Pancreas (tissue), 10 donors: ENCODE measurements around the gene NOL4L. TPM values are rescaled to one million over a fixed set of nuclear protein-coding genes. Genes with fewer than 3 reads are reported as not detected.

Experiments
- ATAC-seq, 4 donors: fragments of 200-7000 bp; cut with Tn5 transposase; one replicate each; pipeline versions ENCODE4 v1.8.0 to v1.9.1; 2020; ENCODE audit warnings: mild to moderate bottlenecking in 4 of 4, moderate library complexity in 4 of 4
- DNase-seq, 6 donors: peaks; one replicate each; pipeline ENCODE4 v3.0.0-alpha.2; 2020
- FAIRE-seq: peaks from 2 replicates; lab custom pipeline; 2012; peaks lifted over from hg19 to GRCh38; lab: Jason Lieb, UNC
- H3K27ac ChIP-seq, 4 donors: fragments of 200-600 bp; sonication (generic); 1 replicate in 3 of 4; 2 replicates in 1 of 4; pipeline versions ENCODE4 v1.5.0 to v1.8.0; 2020
- H3K27me3 ChIP-seq, 4 donors: fragments of 200-600 bp; one replicate each; pipeline ENCODE4 v1.8.0; 2021
- H3K36me3 ChIP-seq, 3 donors: fragments of 200-600 bp; sonication (generic) in 1 of 3; one replicate each; pipeline versions ENCODE4 v1.5.0 to v1.8.0; 2020 to 2021
- H3K4me1 ChIP-seq, 3 donors: fragments of 200-600 bp; one replicate each; pipeline ENCODE4 v1.8.0; 2021
- H3K4me3 ChIP-seq, 4 donors: fragments of 200-600 bp; sonication (generic) in 2 of 4; one replicate each; pipeline versions ENCODE4 v1.5.0 to v1.8.0; 2020 to 2021
- H3K9me3 ChIP-seq, 4 donors: fragments of 200-600 bp; one replicate each; pipeline ENCODE4 v1.8.0; 2021
- WGBS, 2 donors: extraction: QIAGEN DNeasy Blood & Tissue Kit; methylation state at CpG; one replicate each; pipeline ENCODE4 v1.1.7; 2013; 5-methylcytosine and 5-hydroxymethylcytosine counted together
- intact Hi-C, 3 donors: fragments of 100-400 bp; cut with DNase I; formaldehyde crosslinking; loops; one replicate each; pipeline versions ENCODE4 v1.11.1 to v1.14.2; 2022
- polyA plus RNA-seq, 2 donors: library from polyadenylated mRNA; stranded (reverse); fragments of 200-250 nt; gene quantifications; one replicate each; pipeline ENCODE4 v1.2.3, GENCODE V29; 2013
- total RNA-seq, 6 donors: library from RNA; stranded (reverse); fragmentation: NEBNext Ultra II Directional in 4 of 6; extraction: Animal tissue kit (Norgen Biotek cat#: 25700) in 4 of 6; gene quantifications; one replicate each; pipeline versions ENCODE4 v1.2.1 to v1.2.4, GENCODE V29; 2021 to 2023
- TF ChIP-seq, protein P1 (sequence below), 4 donors: fragments of 200-600 bp; sonication (generic) in 3 of 4; IDR thresholded peaks; one replicate each; pipeline versions ENCODE4 v1.5.0 to v1.8.0; 2021; ENCODE audit warnings: antibody characterized with exemption in 4 of 4
- donor health status: healthy with polysubstance abuse.
- donor health status: DM: no; HTN: no; CAD: no; lungs with moderate emphysema.
- donor health status: DM: no; HTN: no; CAD: no.
- donor health status: control.
- donor health status: control.
- donor health status: Bipolar disorder and iron deficiency.
- donor health status: DM: yes; HTN: yes; CAD: no.
- donor health status: DM: no; HTN: no; CAD: no.
- donor health status: DM: no; HTN: no; CAD: no.
- donor health status: DM: yes; HTN: yes; CAD: no.

NOL4L gene
- total and polyA plus RNA-seq, 8 donors, result 8.7 to 14.5 (median 10.2) TPM

- Histone ChIP-seq H3K27ac (no peak overlapping the region), H3K36me3 (no peaks in the 10 kb centered on the region), H3K4me1 (peaks cover 0 to 10% (median 0%) of the 10 kb centered on the region in 3 donors), H3K27me3 (no peaks in the 10 kb centered on the region), H3K9me3 (no peaks in the 10 kb centered on the region), H3K4me3 (no peak overlapping the region)
- intact Hi-C loops, result no loop called here
- FAIRE-seq (no peak), DNase-seq (no peak), ATAC-seq (no peak)
- 90 to 93% methylated on average over 5 of the region's 5 CpGs for WGBS, 2 donors
- TF ChIP-seq, protein P1, sequence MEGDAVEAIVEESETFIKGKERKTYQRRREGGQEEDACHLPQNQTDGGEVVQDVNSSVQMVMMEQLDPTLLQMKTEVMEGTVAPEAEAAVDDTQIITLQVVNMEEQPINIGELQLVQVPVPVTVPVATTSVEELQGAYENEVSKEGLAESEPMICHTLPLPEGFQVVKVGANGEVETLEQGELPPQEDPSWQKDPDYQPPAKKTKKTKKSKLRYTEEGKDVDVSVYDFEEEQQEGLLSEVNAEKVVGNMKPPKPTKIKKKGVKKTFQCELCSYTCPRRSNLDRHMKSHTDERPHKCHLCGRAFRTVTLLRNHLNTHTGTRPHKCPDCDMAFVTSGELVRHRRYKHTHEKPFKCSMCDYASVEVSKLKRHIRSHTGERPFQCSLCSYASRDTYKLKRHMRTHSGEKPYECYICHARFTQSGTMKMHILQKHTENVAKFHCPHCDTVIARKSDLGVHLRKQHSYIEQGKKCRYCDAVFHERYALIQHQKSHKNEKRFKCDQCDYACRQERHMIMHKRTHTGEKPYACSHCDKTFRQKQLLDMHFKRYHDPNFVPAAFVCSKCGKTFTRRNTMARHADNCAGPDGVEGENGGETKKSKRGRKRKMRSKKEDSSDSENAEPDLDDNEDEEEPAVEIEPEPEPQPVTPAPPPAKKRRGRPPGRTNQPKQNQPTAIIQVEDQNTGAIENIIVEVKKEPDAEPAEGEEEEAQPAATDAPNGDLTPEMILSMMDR (IDR thresholded peaks at IDR 0.05), result no peak
These were observed 39.7 kb upstream of the NOL4L start for GRCh38 chr20:32624687-32625345.

- H3K9me3 ChIP-seq, result no peaks in the 10 kb centered on the region
- H3K4me1 ChIP-seq, result peaks cover 0 to 10% (median 0%) of the 10 kb centered on the region in 3 donors
- FAIRE-seq (no peak), ATAC-seq (no peak), DNase-seq (no peak)
- TF ChIP-seq, protein P1 (IDR thresholded peaks at IDR 0.05), result no peak
- no peaks in the 10 kb centered on the region for H3K27me3 ChIP-seq
- WGBS, 2 donors, result 59 to 66% methylated on average over 18 of the region's 18 CpGs
- H3K36me3 ChIP-seq, result no peaks in the 10 kb centered on the region
- intact Hi-C loops, result no loop called here
- H3K27ac ChIP-seq, result no peak overlapping the region
- H3K4me3 ChIP-seq, result no peak overlapping the region
These were observed 38.6 kb upstream of the NOL4L start for GRCh38 chr20:32623667-32624157.

- TF ChIP-seq, protein P1 (IDR thresholded peaks at IDR 0.05), result no peak
- H3K27me3 ChIP-seq, result no peaks in the 10 kb centered on the region
- H3K9me3 ChIP-seq, result no peaks in the 10 kb centered on the region
- FAIRE-seq (no peak), ATAC-seq (no peak), DNase-seq (no peak)
- peaks cover 0 to 10% (median 0%) of the 10 kb centered on the region in 3 donors for H3K4me1 ChIP-seq
- H3K4me3 ChIP-seq, result no peak overlapping the region
- WGBS, 2 donors, result 82 to 84% methylated on average over 21 of the region's 21 CpGs
- H3K36me3 ChIP-seq, result no peaks in the 10 kb centered on the region
- no peak overlapping the region for H3K27ac ChIP-seq
- intact Hi-C loops, result no loop called here
These were observed 37.7 kb upstream of the NOL4L start for GRCh38 chr20:32622585-32623468.

DNA sequence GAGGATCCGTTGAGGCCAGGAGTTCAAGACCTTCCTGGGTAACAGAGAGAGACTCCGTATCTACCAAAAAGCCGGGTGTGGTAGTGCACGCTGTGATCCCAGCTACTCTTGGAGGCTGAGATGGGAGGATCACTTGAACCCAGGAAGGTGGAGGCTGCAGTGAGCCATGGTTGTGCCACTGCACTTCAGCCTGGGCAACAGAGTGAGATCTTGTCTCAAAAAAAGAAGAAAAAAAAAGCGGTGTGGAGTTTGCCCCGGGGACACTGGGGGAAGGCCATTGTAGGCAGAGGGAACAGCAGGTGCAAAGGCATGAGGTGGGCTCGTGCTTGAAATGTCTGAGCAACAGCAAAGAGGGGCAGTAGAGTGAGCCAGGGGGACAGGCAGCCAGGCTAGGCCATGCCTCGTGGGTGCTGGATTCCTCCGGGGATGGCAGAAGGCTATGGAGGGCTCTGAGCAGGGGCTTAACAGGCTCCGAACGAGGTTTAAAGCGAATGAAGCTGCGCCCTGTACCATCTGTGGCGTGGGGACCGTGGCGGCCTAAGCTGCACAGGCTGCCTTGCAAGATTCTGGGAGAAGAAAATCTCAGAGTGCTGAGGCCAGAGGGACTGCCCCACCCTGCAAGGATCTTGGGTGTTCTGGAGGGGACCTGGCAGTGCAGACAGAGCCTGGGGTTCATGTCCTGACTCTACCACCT is 36.9 kb upstream of the NOL4L start:
- Histone ChIP-seq H3K9me3 (no peaks in the 10 kb centered on the region), H3K36me3 (no peaks in the 10 kb centered on the region), H3K4me1 (peaks cover 0 to 2% (median 0%) of the 10 kb centered on the region in 3 donors), H3K27me3 (no peaks in the 10 kb centered on the region), H3K4me3 (no peak overlapping the region), H3K27ac (no peak overlapping the region)
- intact Hi-C loops, result no loop called here
- TF ChIP-seq, protein P1 (IDR thresholded peaks at IDR 0.05), result no peak
- WGBS, 2 donors, result 85 to 86% methylated on average over 16 of the region's 16 CpGs
- ATAC-seq (no peak), FAIRE-seq (no peak), DNase-seq (no peak)
